ENCODE measurements around the gene HSD3B2.

Gene HSD3B2

GRCh38 chr1:119379117-119379516, 35.8 kb upstream of the HSD3B2 start:
- no peak overlapping the region for H3K4me2 ChIP-seq (ENCODE audit: low read length, poor library complexity, severe bottlenecking)
- H3K4ac ChIP-seq (ENCODE audit: low read depth in 1 of 2, low read length in 2 of 2): no peak overlapping the region
- H2AFZ ChIP-seq (ENCODE audit: low read depth, low read length): no peak overlapping the region
- H3K23ac ChIP-seq (ENCODE audit: low read length in 2 of 2): no peak overlapping the region
- H3K9me3 ChIP-seq (ENCODE audit: control insufficient read depth, low read length): no peaks in the 10 kb centered on the region
- no peaks in the 10 kb centered on the region for H3K36me3 ChIP-seq (ENCODE audit: control insufficient read depth in 1 of 2, insufficient read depth in 2 of 2, low read depth in 1 of 2, low read length in 2 of 2)
- H2BK15ac ChIP-seq (ENCODE audit: low read depth, poor library complexity, severe bottlenecking): no peak overlapping the region
- no peak overlapping the region for H3K4me3 ChIP-seq (ENCODE audit: insufficient read depth in 1 of 2, low read depth in 1 of 2, low read length in 2 of 2)
- no peak overlapping the region for H3K18ac ChIP-seq (ENCODE audit: low read depth in 1 of 2, low read length in 2 of 2)
- H3K27me3 ChIP-seq (ENCODE audit: control insufficient read depth in 1 of 2, insufficient read depth in 1 of 2, low read length in 2 of 2): peaks cover 0 to 22% of the 10 kb centered on the region in 2 experiments
- H3K79me1 ChIP-seq (replicated peaks; ENCODE audit: low read length, poor library complexity, severe bottlenecking): no peaks in the 10 kb centered on the region
- H2BK12ac ChIP-seq (ENCODE audit: low read length in 2 of 2): no peak overlapping the region
- H3K9ac ChIP-seq (ENCODE audit: low read length): no peak overlapping the region
- H4K8ac ChIP-seq (ENCODE audit: low read length): no peak overlapping the region
- H2AK5ac ChIP-seq (ENCODE audit: low read length, severe bottlenecking): no peak overlapping the region
- no peak overlapping the region for H3K27ac ChIP-seq (ENCODE audit: low read length, poor library complexity, severe bottlenecking)
- H4K91ac ChIP-seq (ENCODE audit: low read length): no peak overlapping the region
- H2BK120ac ChIP-seq (ENCODE audit: low read depth, low read length): no peak overlapping the region
- no peak for DNase-seq
- WGBS: 100% methylated on average over 1 of the region's 1 CpG
- H3K14ac ChIP-seq (ENCODE audit: low read length in 2 of 2): no peak overlapping the region
- no peaks in the 10 kb centered on the region for H3K4me1 ChIP-seq (ENCODE audit: control insufficient read depth, insufficient read depth, low read depth, low read length)
- no peak overlapping the region for H2BK5ac ChIP-seq (ENCODE audit: low read depth, low read length, poor library complexity, severe bottlenecking)

- H3K23ac ChIP-seq (ENCODE audit: low read length in 2 of 2): no peak overlapping the region
- no peak overlapping the region for H3K14ac ChIP-seq (ENCODE audit: low read length in 2 of 2)
- H3K9ac ChIP-seq (ENCODE audit: low read length): no peak overlapping the region
- H3K4ac ChIP-seq (ENCODE audit: low read depth in 1 of 2, low read length in 2 of 2): no peak overlapping the region
- H2AFZ ChIP-seq (ENCODE audit: low read depth, low read length): no peak overlapping the region
- no peak overlapping the region for H2AK5ac ChIP-seq (ENCODE audit: low read length, severe bottlenecking)
- no peak overlapping the region for H2BK5ac ChIP-seq (ENCODE audit: low read depth, low read length, poor library complexity, severe bottlenecking)
- no peak overlapping the region for H3K27ac ChIP-seq (ENCODE audit: low read length, poor library complexity, severe bottlenecking)
- H3K9me3 ChIP-seq (ENCODE audit: control insufficient read depth, low read length): no peaks in the 10 kb centered on the region
- H3K18ac ChIP-seq (ENCODE audit: low read depth in 1 of 2, low read length in 2 of 2): no peak overlapping the region
- no peak overlapping the region for H3K4me2 ChIP-seq (ENCODE audit: low read length, poor library complexity, severe bottlenecking)
- H3K4me3 ChIP-seq (ENCODE audit: insufficient read depth in 1 of 2, low read depth in 1 of 2, low read length in 2 of 2): no peak overlapping the region
- H3K4me1 ChIP-seq (ENCODE audit: control insufficient read depth, insufficient read depth, low read depth, low read length): no peaks in the 10 kb centered on the region
- no peaks in the 10 kb centered on the region for H3K79me1 ChIP-seq (replicated peaks; ENCODE audit: low read length, poor library complexity, severe bottlenecking)
- H2BK12ac ChIP-seq (ENCODE audit: low read length in 2 of 2): no peak overlapping the region
- no peak overlapping the region for H2BK15ac ChIP-seq (ENCODE audit: low read depth, poor library complexity, severe bottlenecking)
- H3K36me3 ChIP-seq (ENCODE audit: control insufficient read depth in 1 of 2, insufficient read depth in 2 of 2, low read depth in 1 of 2, low read length in 2 of 2): no peaks in the 10 kb centered on the region
- 43% methylated on average over 2 of the region's 2 CpGs for WGBS
- no peak for DNase-seq
- no peak overlapping the region for H2BK120ac ChIP-seq (ENCODE audit: low read depth, low read length)
- peaks cover 4 to 19% of the 10 kb centered on the region in 2 experiments for H3K27me3 ChIP-seq (ENCODE audit: control insufficient read depth in 1 of 2, insufficient read depth in 1 of 2, low read length in 2 of 2)
- no peak overlapping the region for H4K91ac ChIP-seq (ENCODE audit: low read length)
- no peak overlapping the region for H4K8ac ChIP-seq (ENCODE audit: low read length)
Measured at GRCh38 chr1:119380304-119380703, 34.6 kb upstream of the HSD3B2 start.

- no peak for DNase-seq
- WGBS: 92% methylated on average over 5 of the region's 5 CpGs
Measured at GRCh38 chr1:119380983-119381662, 33.8 kb upstream of the HSD3B2 start.

GRCh38 chr1:119384591-119384990, 30.4 kb upstream of the HSD3B2 start:
- Histone ChIP-seq H2AK5ac (ENCODE audit: low read length, severe bottlenecking) (no peak overlapping the region), H3K4me2 (ENCODE audit: low read length, poor library complexity, severe bottlenecking) (no peak overlapping the region), H2BK120ac (ENCODE audit: low read depth, low read length) (no peak overlapping the region), H3K27ac (ENCODE audit: low read length, poor library complexity, severe bottlenecking) (no peak overlapping the region), H2AFZ (ENCODE audit: low read depth, low read length) (no peak overlapping the region), H3K27me3 (ENCODE audit: control insufficient read depth in 1 of 2, insufficient read depth in 1 of 2, low read length in 2 of 2) (peaks cover 13 to 15% of the 10 kb centered on the region in 2 experiments), H2BK5ac (ENCODE audit: low read depth, low read length, poor library complexity, severe bottlenecking) (no peak overlapping the region), H2BK15ac (ENCODE audit: low read depth, poor library complexity, severe bottlenecking) (no peak overlapping the region), H3K4ac (ENCODE audit: low read depth in 1 of 2, low read length in 2 of 2) (no peak overlapping the region), H3K4me3 (ENCODE audit: insufficient read depth in 1 of 2, low read depth in 1 of 2, low read length in 2 of 2) (no peak overlapping the region), H4K91ac (ENCODE audit: low read length) (no peak overlapping the region), H3K36me3 (ENCODE audit: control insufficient read depth in 1 of 2, insufficient read depth in 2 of 2, low read depth in 1 of 2, low read length in 2 of 2) (no peaks in the 10 kb centered on the region), H3K23ac (ENCODE audit: low read length in 2 of 2) (no peak overlapping the region), H4K8ac (ENCODE audit: low read length) (no peak overlapping the region), H3K79me1 (replicated peaks; ENCODE audit: low read length, poor library complexity, severe bottlenecking) (no peaks in the 10 kb centered on the region), H3K18ac (ENCODE audit: low read depth in 1 of 2, low read length in 2 of 2) (no peak overlapping the region), H3K9me3 (ENCODE audit: control insufficient read depth, low read length) (no peaks in the 10 kb centered on the region), H2BK12ac (ENCODE audit: low read length in 2 of 2) (no peak overlapping the region), H3K4me1 (ENCODE audit: control insufficient read depth, insufficient read depth, low read depth, low read length) (no peaks in the 10 kb centered on the region), H3K14ac (ENCODE audit: low read length in 2 of 2) (no peak overlapping the region), H3K9ac (ENCODE audit: low read length) (no peak overlapping the region)
- 90% methylated on average over 4 of the region's 4 CpGs for WGBS
- DNase-seq: no peak

More at GRCh38 chr1:119380983-119381662, 33.8 kb upstream of the HSD3B2 start:
- Histone ChIP-seq H3K4ac (ENCODE audit: low read depth in 1 of 2, low read length in 2 of 2) (no peak overlapping the region), H3K27ac (ENCODE audit: low read length, poor library complexity, severe bottlenecking) (no peak overlapping the region), H3K4me1 (ENCODE audit: control insufficient read depth, insufficient read depth, low read depth, low read length) (no peaks in the 10 kb centered on the region), H2AFZ (ENCODE audit: low read depth, low read length) (no peak overlapping the region), H3K18ac (ENCODE audit: low read depth in 1 of 2, low read length in 2 of 2) (no peak overlapping the region), H4K8ac (ENCODE audit: low read length) (no peak overlapping the region), H3K14ac (ENCODE audit: low read length in 2 of 2) (no peak overlapping the region), H3K4me2 (ENCODE audit: low read length, poor library complexity, severe bottlenecking) (no peak overlapping the region), H3K23ac (ENCODE audit: low read length in 2 of 2) (no peak overlapping the region), H3K9ac (ENCODE audit: low read length) (no peak overlapping the region), H3K36me3 (ENCODE audit: control insufficient read depth in 1 of 2, insufficient read depth in 2 of 2, low read depth in 1 of 2, low read length in 2 of 2) (no peaks in the 10 kb centered on the region), H2AK5ac (ENCODE audit: low read length, severe bottlenecking) (no peak overlapping the region), H3K9me3 (ENCODE audit: control insufficient read depth, low read length) (no peaks in the 10 kb centered on the region), H2BK120ac (ENCODE audit: low read depth, low read length) (no peak overlapping the region), H3K27me3 (ENCODE audit: control insufficient read depth in 1 of 2, insufficient read depth in 1 of 2, low read length in 2 of 2) (peaks cover 5 to 19% of the 10 kb centered on the region in 2 experiments), H2BK12ac (ENCODE audit: low read length in 2 of 2) (no peak overlapping the region), H3K79me1 (replicated peaks; ENCODE audit: low read length, poor library complexity, severe bottlenecking) (no peaks in the 10 kb centered on the region), H4K91ac (ENCODE audit: low read length) (no peak overlapping the region), H3K4me3 (ENCODE audit: insufficient read depth in 1 of 2, low read depth in 1 of 2, low read length in 2 of 2) (no peak overlapping the region), H2BK15ac (ENCODE audit: low read depth, poor library complexity, severe bottlenecking) (no peak overlapping the region), H2BK5ac (ENCODE audit: low read depth, low read length, poor library complexity, severe bottlenecking) (no peak overlapping the region)

Data from mesenchymal stem cell (in vitro differentiated cells and primary cell).